GM23338 (cell line): ENCODE results near the gene GALNT13. TPM values are rescaled to one million over a fixed set of nuclear protein-coding genes. Genes with fewer than 3 reads are reported as not detected.

Experiments
- ATAC-seq: fragments of 200-7000 bp; cut with Tn5 transposase; 3 replicates; pipeline ENCODE4 v1.9.1; 2020
- DNase-seq: peaks from one replicate; pipeline ENCODE4 v3.0.0-alpha.2; 2015; ENCODE audit warnings: low spot score
- H2AFZ ChIP-seq: fragments of 200-600 bp; sonication (generic); 2 replicates; pipeline ENCODE4 v1.8.0; 2016; ENCODE audit warnings: antibody characterized with exemption, mild to moderate bottlenecking, moderate library complexity
- H3F3A ChIP-seq: fragments of 200-600 bp; sonication (generic); replicated peaks from 2 replicates; pipeline ENCODE4 v1.8.0; 2017; ENCODE audit warnings: antibody characterized with exemption, mixed run types, low read depth
- H3K27ac ChIP-seq: fragments of 200-600 bp; sonication (generic); 2 replicates; pipeline ENCODE4 v1.6.1; 2016; ENCODE audit warnings: low read depth
- H3K27me3 ChIP-seq: fragments of 200-600 bp; sonication (generic); 2 replicates; pipeline ENCODE4 v1.8.0; 2016; ENCODE audit warnings: mild to moderate bottlenecking, mixed run types, moderate library complexity; ENCODE audit not compliant: insufficient read depth
- H3K36me3 ChIP-seq: fragments of 200-600 bp; sonication (generic); 2 replicates; pipeline ENCODE4 v1.8.0; 2016; ENCODE audit warnings: mild to moderate bottlenecking; ENCODE audit not compliant: insufficient read depth
- H3K4me1 ChIP-seq: fragments of 200-600 bp; sonication (generic); 2 replicates; pipeline ENCODE4 v1.8.0; 2016; ENCODE audit warnings: mild to moderate bottlenecking, moderate library complexity; ENCODE audit not compliant: insufficient read depth
- H3K4me2 ChIP-seq: fragments of 200-600 bp; sonication (generic); 2 replicates; pipeline ENCODE4 v1.7.1; 2017; ENCODE audit warnings: mixed run types
- H3K4me3 ChIP-seq: fragments of 200-600 bp; sonication (generic); 2 replicates; pipeline ENCODE4 v1.6.1; 2016; ENCODE audit warnings: mixed run types
- H3K79me2 ChIP-seq: fragments of 200-600 bp; sonication (generic); replicated peaks from 2 replicates; pipeline ENCODE4 v1.8.0; 2017; ENCODE audit warnings: mild to moderate bottlenecking; ENCODE audit not compliant: insufficient read depth
- H3K9me2 ChIP-seq: fragments of 200-600 bp; sonication (generic); 2 replicates; pipeline ENCODE4 v1.8.0; 2017; ENCODE audit not compliant: insufficient read depth
- H4K20me1 ChIP-seq: fragments of 200-600 bp; sonication (generic); replicated peaks from 2 replicates; pipeline ENCODE4 v1.8.0; 2017; ENCODE audit warnings: mild to moderate bottlenecking; ENCODE audit not compliant: insufficient read depth
- H3K27ac Mint-ChIP-seq: 2 replicates; pipeline ENCODE4 v1.8.0; 2020; ENCODE audit warnings: inconsistent platforms, mild to moderate bottlenecking, moderate library complexity, mixed read lengths
- H3K27me3 Mint-ChIP-seq: 3 replicates; pipeline ENCODE4 v1.8.0; 2022; ENCODE audit warnings: low read depth, mild to moderate bottlenecking, moderate library complexity, mixed read lengths, inconsistent platforms; ENCODE audit not compliant: insufficient read depth, poor library complexity
- H3K36me3 Mint-ChIP-seq: 3 replicates; pipeline ENCODE4 v1.8.0; 2021; ENCODE audit warnings: low read depth, mild to moderate bottlenecking, inconsistent platforms, moderate library complexity, mixed read lengths
- H3K4me1 Mint-ChIP-seq: 3 replicates; pipeline ENCODE4 v1.8.0; 2020; ENCODE audit warnings: mild to moderate bottlenecking, inconsistent platforms, mixed read lengths
- H3K4me3 Mint-ChIP-seq: 3 replicates; pipeline ENCODE4 v1.8.0; 2021; ENCODE audit warnings: moderate library complexity, mild to moderate bottlenecking, inconsistent platforms, mixed read lengths
- H3K9me3 Mint-ChIP-seq: 3 replicates; pipeline ENCODE4 v1.8.0; 2020; ENCODE audit warnings: moderate library complexity, mild to moderate bottlenecking, inconsistent platforms, mixed read lengths
- CREB1 ChIP-seq: fragments of 250-450 bp; sonication (Bioruptor Pico); IDR thresholded peaks from 2 replicates; pipeline ENCODE4 v1.5.0; 2020; ENCODE audit warnings: low read depth, mild to moderate bottlenecking, moderate library complexity
- CTCF ChIP-seq, 2 experiments: fragments of 200-600 bp in 1 of 2; sonication (generic) in 1 of 2; conservative IDR thresholded peaks; 2 replicates each; pipeline versions ENCODE4 v1.5.1 to v1.6.1; 2016 to 2017; ENCODE audit warnings: antibody characterized with exemption in 2 of 2, low read depth in 2 of 2, mild to moderate bottlenecking in 2 of 2, moderate library complexity in 1 of 2
- EZH2 ChIP-seq: fragments of 200-600 bp; sonication (generic); IDR thresholded peaks from one replicate; pipeline ENCODE4 v1.8.0; 2017; ENCODE audit warnings: antibody characterized with exemption, mild to moderate bottlenecking, low read depth; ENCODE audit not compliant: unreplicated experiment
- EZH2phosphoT487 ChIP-seq: fragments of 200-600 bp; sonication (generic); IDR thresholded peaks from one replicate; pipeline ENCODE4 v1.8.1; 2018; ENCODE audit warnings: antibody characterized with exemption; ENCODE audit not compliant: unreplicated experiment
- JUNB ChIP-seq: IDR thresholded peaks from one replicate; pipeline ENCODE4 v1.6.1; 2016; ENCODE audit warnings: antibody characterized with exemption; ENCODE audit not compliant: unreplicated experiment
- NANOG ChIP-seq: IDR thresholded peaks from 2 replicates; pipeline ENCODE4 v1.6.1; 2016; ENCODE audit warnings: antibody characterized with exemption, borderline replicate concordance
- POLR2AphosphoS5 ChIP-seq: IDR thresholded peaks from 2 replicates; pipeline ENCODE4 v1.6.1; 2016; ENCODE audit warnings: antibody characterized with exemption, low read depth
- REST ChIP-seq: IDR thresholded peaks from one replicate; pipeline ENCODE4 v1.6.1; 2018; ENCODE audit warnings: antibody characterized with exemption; ENCODE audit not compliant: unreplicated experiment
- STAT1 ChIP-seq: IDR thresholded peaks from one replicate; pipeline ENCODE4 v1.6.1; 2016; ENCODE audit warnings: antibody characterized with exemption; ENCODE audit not compliant: unreplicated experiment
- ZNF114 ChIP-seq: fragments of 250-450 bp; sonication (Bioruptor Pico); IDR thresholded peaks from 2 replicates; pipeline ENCODE4 v1.5.0; 2020; ENCODE audit warnings: mild to moderate bottlenecking, moderate library complexity
- ZNF331 ChIP-seq: fragments of 250-450 bp; sonication (Bioruptor Pico); IDR thresholded peaks from 2 replicates; pipeline ENCODE4 v1.5.0; 2020; ENCODE audit warnings: low read depth, mild to moderate bottlenecking, moderate library complexity
- polyA plus RNA-seq: library from polyadenylated mRNA; unstranded; fragments of >200 nt; fragmentation: Nextera tagmentation; extraction: Ambion mirVana; gene quantifications from 2 replicates; pipeline ENCODE4 v1.2.1, GENCODE V29; 2016
- total RNA-seq: library from RNA; depleted of rRNA; stranded (reverse); fragments of >200 nt; shearing (Covaris generic); gene quantifications from 2 replicates; pipeline ENCODE4 v1.2.3, GENCODE V29; 2014
- TF ChIP-seq, protein P1 (sequence below): fragments of 250-450 bp; sonication (Bioruptor Pico); IDR thresholded peaks from 2 replicates; pipeline ENCODE4 v1.5.0; 2020; ENCODE audit warnings: mild to moderate bottlenecking, moderate library complexity
- TF ChIP-seq, protein P2 (sequence below): IDR thresholded peaks from 2 replicates; pipeline ENCODE4 v1.6.1; 2016; ENCODE audit warnings: antibody characterized with exemption

Gene GALNT13
- total and polyA plus RNA-seq, 2 experiments from 2014 or later = 3.5 to 5.2 TPM

GRCh38 chr2:154207288-154208047, 335.7 kb downstream of the GALNT13 start:
- H3K9me3 Mint-ChIP-seq = no peaks in the 10 kb centered on the region
- Histone ChIP-seq H3K4me2 (no peak overlapping the region), H3K36me3 (no peaks in the 10 kb centered on the region), H3K27me3 (no peaks in the 10 kb centered on the region), H3K27ac (no peak overlapping the region), H3K4me3 (no peak overlapping the region), H3K79me2 (no peaks in the 10 kb centered on the region), H3K4me1 (0 out of 2 replicates have a peak, but pooled peaks cover 4% of the 10 kb centered on the region), H3K9me2 (no peaks in the 10 kb centered on the region), H2AFZ (no peak overlapping the region), H3F3A (no peaks in the 10 kb centered on the region), H4K20me1 (no peaks in the 10 kb centered on the region)
- ATAC-seq = no peak
- H3K27me3 Mint-ChIP-seq = peaks cover 1% of the 10 kb centered on the region
- no peak overlapping the region for H3K4me3 Mint-ChIP-seq
- TF ChIP-seq EZH2 (no peak), ZNF114 (CRISPR knock-in tag) (no peak), POLR2AphosphoS5 (no peak), STAT1 (no peak), NANOG (no peak), REST (no peak), JUNB (no peak), CTCF (conservative IDR thresholded peaks at IDR 0.05; ENCODE audit: low read depth in 2 of 2) (no peak), EZH2phosphoT487 (no peak), ZNF331 (CRISPR knock-in tag) (no peak), CREB1 (CRISPR knock-in tag) (no peak)
- TF ChIP-seq, protein P1, sequence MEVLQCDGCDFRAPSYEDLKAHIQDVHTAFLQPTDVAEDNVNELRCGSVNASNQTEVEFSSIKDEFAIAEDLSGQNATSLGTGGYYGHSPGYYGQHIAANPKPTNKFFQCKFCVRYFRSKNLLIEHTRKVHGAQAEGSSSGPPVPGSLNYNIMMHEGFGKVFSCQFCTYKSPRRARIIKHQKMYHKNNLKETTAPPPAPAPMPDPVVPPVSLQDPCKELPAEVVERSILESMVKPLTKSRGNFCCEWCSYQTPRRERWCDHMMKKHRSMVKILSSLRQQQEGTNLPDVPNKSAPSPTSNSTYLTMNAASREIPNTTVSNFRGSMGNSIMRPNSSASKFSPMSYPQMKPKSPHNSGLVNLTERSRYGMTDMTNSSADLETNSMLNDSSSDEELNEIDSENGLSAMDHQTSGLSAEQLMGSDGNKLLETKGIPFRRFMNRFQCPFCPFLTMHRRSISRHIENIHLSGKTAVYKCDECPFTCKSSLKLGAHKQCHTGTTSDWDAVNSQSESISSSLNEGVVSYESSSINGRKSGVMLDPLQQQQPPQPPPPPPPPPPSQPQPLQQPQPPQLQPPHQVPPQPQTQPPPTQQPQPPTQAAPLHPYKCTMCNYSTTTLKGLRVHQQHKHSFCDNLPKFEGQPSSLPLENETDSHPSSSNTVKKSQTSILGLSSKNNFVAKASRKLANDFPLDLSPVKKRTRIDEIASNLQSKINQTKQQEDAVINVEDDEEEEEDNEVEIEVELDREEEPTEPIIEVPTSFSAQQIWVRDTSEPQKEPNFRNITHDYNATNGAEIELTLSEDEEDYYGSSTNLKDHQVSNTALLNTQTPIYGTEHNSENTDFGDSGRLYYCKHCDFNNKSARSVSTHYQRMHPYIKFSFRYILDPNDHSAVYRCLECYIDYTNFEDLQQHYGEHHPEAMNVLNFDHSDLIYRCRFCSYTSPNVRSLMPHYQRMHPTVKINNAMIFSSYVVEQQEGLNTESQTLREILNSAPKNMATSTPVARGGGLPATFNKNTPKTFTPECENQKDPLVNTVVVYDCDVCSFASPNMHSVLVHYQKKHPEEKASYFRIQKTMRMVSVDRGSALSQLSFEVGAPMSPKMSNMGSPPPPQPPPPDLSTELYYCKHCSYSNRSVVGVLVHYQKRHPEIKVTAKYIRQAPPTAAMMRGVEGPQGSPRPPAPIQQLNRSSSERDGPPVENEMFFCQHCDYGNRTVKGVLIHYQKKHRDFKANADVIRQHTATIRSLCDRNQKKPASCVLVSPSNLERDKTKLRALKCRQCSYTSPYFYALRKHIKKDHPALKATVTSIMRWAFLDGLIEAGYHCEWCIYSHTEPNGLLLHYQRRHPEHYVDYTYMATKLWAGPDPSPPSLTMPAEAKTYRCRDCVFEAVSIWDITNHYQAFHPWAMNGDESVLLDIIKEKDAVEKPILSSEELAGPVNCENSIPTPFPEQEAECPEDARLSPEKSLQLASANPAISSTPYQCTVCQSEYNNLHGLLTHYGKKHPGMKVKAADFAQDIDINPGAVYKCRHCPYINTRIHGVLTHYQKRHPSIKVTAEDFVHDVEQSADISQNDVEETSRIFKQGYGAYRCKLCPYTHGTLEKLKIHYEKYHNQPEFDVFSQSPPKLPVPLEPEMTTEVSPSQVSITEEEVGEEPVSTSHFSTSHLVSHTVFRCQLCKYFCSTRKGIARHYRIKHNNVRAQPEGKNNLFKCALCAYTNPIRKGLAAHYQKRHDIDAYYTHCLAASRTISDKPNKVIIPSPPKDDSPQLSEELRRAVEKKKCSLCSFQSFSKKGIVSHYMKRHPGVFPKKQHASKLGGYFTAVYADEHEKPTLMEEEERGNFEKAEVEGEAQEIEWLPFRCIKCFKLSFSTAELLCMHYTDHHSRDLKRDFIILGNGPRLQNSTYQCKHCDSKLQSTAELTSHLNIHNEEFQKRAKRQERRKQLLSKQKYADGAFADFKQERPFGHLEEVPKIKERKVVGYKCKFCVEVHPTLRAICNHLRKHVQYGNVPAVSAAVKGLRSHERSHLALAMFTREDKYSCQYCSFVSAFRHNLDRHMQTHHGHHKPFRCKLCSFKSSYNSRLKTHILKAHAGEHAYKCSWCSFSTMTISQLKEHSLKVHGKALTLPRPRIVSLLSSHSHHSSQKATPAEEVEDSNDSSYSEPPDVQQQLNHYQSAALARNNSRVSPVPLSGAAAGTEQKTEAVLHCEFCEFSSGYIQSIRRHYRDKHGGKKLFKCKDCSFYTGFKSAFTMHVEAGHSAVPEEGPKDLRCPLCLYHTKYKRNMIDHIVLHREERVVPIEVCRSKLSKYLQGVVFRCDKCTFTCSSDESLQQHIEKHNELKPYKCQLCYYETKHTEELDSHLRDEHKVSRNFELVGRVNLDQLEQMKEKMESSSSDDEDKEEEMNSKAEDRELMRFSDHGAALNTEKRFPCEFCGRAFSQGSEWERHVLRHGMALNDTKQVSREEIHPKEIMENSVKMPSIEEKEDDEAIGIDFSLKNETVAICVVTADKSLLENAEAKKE (CRISPR knock-in tag) = no peak
- TF ChIP-seq, protein P2, sequence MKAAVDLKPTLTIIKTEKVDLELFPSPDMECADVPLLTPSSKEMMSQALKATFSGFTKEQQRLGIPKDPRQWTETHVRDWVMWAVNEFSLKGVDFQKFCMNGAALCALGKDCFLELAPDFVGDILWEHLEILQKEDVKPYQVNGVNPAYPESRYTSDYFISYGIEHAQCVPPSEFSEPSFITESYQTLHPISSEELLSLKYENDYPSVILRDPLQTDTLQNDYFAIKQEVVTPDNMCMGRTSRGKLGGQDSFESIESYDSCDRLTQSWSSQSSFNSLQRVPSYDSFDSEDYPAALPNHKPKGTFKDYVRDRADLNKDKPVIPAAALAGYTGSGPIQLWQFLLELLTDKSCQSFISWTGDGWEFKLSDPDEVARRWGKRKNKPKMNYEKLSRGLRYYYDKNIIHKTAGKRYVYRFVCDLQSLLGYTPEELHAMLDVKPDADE = no peak
- peaks cover 7% of the 10 kb centered on the region; the same call in 2 of the 3 replicates for H3K4me1 Mint-ChIP-seq
- DNase-seq = no peak
- no peak overlapping the region for H3K27ac Mint-ChIP-seq
- no peaks in the 10 kb centered on the region for H3K36me3 Mint-ChIP-seq
